HS-5 (cell line): ENCODE measurements around the gene DPP6.
"Not testable (repeated sequence)": the region's sequence is repeated elsewhere in the genome, so short reads cannot be mapped to it uniquely, and the experiment has no call there.

Experiments used
- DNase-seq: peaks from one replicate; pipeline ENCODE4 v3.0.0-alpha.2; 2012; ENCODE audit warnings: low read depth

DPP6 gene

DNA sequence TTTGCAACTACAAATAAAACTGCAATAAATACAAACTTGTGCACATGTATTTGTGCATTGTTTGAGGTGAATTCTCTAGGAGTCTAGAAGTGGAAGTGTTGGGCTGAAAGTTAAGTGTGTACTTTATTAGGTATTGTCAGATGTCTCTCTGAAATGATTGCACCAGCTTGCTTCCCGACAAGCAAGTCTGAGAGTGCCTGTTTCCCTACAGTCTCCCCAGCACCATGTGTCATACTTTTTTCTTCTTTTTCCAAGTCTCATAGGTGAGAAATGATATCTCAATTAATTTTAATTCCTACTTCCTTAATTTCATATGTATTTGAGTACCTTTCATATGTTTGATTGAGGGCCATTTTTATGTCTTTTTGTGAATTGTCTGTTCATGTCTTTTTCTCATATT lies 614.6 kb downstream of the DPP6 start:
- no peak for DNase-seq

DNA sequence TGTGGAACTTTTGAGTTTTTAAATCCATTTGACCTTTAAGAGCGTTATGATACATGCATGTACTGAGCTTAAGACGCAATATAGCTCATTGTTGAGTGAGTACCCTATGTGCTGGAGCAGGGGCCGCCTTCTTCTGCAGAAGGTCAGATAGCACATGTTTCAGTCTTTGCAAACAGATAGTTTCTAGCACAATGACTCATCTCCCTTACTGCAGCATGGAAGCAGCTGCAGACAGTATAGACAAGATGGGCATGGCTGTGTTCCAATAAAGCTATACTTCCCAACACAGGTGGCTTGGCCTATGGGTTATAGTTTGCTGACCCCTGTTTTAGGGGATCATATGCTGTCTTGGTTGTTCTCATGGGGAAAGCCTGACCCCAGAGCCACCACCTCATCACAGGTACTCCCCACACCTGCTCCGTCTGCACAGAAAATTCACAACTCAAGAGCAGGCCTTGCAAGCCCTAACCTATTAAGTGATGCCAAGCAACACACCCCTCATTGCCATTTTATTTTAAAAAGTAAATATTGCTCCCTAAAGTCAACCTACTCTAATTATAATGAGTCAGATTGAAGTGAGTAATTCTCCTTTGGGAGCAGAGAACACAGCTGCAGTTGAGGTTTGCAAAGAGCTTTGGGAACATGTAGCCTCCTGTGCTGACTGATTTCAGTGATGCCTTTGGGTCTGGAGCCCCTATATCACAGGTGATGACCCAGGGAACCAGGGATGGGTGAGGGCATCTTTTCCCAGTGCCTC lies 620.6 kb downstream of the DPP6 start:
- DNase-seq = no peak

DNA sequence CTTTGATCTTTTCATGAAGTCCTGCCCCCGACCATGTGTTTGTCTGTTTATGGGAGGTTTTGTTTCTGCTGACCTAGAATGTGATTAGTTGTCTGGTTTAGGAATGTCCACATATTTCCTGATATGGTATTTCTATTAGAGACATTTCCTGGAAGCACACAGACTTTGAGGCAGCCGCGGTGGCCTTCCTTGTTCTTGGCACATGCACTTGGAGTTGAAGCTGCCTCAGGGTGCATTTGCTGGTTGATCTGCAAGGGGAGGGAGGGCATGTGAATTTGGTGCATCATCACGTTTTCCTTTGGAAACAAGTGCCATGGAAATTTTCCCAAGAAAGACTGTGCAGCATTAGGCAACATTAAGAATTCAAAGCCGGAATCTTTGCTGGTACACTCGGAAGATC lies 622.0 kb downstream of the DPP6 start:
- DNase-seq = no peak

DNA sequence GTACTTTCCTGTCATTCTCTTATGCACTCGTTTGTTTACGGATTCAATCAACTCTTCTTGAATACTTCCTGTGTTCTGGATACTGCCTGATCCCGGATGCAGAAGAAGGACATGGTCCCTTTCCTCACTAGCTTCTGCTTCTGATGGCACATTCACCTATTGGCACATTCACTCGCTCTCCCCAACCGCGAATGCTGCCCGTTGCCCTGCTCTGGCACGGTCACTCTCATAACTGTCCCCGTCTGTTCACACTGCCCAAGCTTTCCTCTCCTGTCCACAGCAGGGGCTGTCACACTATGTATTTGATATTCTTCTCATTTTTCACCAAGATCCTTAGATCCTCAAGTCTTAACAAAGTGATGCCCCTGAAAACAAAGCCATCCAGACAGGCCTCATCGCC lies 623.4 kb downstream of the DPP6 start:
- no peak for DNase-seq

DNA sequence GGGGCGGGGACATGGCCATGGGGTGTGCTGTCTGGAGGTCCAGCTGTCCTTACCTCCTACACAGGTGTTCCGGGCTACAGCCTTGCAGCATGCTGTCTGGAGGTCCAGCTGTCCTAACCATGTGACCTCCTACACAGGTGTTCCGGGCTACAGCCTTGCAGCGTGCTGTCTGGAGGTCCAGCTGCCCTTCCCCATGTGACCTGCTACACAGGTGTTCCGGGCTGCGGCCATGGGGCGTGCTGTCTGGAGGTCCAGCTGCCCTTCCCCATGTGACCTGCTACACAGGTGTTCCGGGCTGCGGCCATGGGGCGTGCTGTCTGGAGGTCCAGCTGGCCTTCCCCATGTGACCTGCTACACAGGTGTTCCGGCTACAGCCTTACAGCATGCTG lies 623.8 kb downstream of the DPP6 start:
- DNase-seq = not testable (repeated sequence)

DNA sequence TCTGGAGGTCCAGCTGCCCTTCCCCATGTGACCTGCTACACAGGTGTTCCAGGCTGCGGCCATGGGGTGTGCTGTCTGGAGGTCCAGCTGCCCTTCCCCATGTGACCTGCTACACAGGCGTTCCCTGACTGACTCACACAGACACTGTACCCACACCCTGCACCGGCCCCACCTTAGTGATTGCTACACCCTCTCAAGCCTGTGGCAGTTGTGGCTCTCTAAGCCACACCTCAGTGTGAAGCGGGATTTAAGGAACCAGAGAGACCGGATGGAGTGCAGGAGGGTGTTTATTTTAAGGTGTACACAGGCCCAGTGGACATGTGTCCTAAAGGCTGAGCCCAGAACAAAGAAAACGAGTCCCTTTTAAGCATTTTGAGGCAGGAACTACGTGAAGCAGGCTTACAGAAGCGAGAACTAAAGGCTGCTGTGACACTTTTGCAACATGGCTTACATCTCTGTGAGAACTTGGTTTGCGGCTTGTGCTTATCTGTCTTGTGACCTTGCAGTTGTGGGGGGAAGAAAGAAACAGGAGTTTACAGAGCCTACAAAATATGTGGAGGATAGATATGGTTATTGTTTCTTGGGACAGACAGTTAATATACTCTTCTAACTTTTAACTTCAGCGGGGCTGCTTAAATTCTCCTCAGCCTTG lies 624.4 kb downstream of the DPP6 start:
- no peak for DNase-seq

GRCh38 chr7:154677454-154677853 lies 625.3 kb downstream of the DPP6 start:
- DNase-seq = no peak

- DNase-seq = not testable (repeated sequence)
Measured at GRCh38 chr7:154678001-154678550, 625.9 kb downstream of the DPP6 start.

GRCh38 chr7:154679379-154680053 lies 627.3 kb downstream of the DPP6 start:
- DNase-seq = no peak

DNA sequence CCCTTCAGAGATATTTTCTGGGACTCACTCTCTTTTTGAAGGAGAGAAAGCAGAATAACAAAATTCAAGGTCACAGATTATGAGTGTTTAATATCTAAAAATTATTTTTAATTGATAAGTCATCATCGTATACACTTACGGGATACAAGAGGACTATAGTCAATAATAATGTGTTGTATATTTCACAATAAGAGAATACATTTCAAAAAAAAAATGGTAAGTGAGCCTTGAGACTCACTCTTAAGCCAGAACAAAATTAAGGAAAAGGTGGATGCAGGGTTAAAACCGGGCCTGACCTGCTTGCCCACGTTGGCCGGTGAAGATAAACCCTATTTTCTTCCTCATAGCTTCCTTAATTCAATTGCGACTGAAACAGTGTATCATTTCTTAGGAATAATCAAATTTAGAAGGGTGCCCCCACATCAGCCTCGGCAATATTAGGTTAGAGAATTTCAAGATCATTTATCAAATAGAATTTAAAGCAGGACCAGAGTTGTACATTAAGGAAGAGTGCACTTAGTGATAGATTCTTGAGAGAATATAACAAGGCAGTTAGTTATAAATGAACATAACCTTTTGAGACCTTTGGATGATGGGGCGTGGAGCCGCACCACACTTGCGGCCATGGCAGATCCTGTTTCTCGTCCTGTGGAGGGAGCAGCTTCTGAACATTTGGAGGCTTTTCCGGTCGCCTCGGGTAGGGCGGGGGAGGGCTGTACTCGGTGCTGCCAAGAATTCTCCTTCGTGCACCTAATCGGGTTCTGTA lies 628.9 kb downstream of the DPP6 start:
- DNase-seq = no peak

DNA sequence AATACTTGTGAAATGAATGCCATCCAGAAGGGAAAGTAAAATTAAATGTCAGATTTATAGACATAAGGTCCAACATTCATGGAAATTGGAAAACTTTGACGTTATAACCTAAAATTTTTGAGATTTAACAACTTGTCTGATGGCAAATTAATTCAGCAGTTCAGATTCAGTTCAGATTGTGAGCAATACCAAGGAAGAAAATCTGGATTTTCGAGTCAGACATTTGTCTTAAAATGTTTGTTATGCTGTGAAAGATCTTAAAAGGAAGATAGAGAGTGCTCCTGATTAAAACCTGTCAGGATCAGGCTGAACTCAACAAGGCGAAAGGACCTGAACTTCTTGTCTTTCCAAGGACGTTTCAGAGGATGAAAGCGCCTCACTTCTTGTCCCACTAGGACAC lies 629.8 kb downstream of the DPP6 start:
- DNase-seq = no peak

DNA sequence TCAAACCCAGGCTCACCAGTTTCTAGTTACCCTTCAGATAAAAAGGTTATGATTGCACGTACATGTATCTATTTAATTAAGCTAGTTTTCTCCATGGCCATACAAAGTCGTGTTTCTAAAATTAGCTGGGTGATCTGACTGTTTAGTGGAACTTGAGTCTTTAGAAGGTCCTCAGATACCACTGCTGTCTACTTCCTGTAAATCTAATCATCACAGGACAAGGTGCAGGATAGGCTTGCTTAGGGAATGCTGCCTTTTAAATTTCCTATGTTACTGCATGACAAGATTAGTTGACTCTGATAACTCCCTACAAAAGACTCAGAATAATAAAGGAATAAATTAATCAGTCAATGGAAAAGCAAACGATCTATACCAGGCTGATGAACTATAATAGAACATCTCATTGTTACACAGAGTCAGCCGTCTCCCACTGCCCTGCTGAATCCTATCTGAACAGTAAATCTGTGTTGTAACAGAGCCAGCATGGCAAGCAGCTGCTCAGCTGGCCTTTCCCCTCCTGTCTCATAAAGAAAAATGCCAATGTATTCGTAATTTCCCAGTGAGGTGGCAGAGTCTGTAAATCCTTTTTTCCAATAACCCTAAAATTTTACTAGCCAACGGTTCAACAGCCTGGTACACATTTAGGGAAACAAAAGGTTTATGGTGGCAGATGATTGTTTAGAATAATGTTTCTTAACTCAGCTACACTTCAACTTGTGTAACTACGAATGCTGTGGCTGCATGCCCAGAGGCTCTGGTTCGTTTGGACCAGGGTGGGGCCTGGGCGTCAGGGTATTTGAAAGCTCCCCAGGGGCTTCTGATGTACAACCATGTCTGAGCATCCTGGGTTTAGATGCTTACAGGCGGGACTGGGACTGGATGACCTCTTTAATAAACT lies 632.7 kb downstream of the DPP6 start:
- no peak for DNase-seq

DNA sequence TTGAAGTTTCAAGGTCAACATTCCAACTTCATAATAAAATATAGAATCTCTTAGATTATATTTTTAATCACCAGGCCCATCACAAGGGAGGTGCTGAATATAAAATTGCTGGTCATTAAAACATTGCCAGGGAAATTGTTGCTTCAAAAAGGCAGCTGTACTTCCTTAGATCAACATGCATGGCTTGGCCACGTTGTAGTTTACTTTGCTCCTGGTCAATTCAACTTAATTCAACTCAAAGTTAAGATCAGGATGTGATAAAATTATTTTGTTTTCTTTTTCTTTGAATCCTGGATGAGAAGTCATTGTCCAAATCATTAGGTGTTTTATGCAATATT lies 633.3 kb downstream of the DPP6 start:
- no peak for DNase-seq

DNA sequence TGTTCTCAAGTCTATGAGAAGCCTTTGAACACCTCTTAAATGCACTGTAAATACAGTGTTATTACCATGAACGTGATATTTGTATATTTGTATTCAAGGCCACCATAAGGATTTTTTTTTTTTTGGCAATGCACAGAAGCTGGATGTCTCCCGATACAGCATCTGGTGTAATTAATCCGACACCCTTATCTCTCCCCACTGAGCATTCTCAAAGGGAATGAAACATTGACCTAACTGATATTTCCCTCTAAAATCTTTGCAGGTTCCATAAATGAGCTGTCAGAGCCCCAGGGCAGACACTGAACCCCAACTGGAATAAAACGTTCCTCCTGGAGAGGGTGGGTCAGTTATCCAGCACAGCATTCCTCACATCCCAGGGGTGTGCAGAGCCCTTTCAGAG lies 634.1 kb downstream of the DPP6 start:
- no peak for DNase-seq

GRCh38 chr7:154688952-154689351 lies 636.8 kb downstream of the DPP6 start:
- DNase-seq = no peak

GRCh38 chr7:154690411-154690810 lies 638.2 kb downstream of the DPP6 start:
- no peak for DNase-seq

DNA sequence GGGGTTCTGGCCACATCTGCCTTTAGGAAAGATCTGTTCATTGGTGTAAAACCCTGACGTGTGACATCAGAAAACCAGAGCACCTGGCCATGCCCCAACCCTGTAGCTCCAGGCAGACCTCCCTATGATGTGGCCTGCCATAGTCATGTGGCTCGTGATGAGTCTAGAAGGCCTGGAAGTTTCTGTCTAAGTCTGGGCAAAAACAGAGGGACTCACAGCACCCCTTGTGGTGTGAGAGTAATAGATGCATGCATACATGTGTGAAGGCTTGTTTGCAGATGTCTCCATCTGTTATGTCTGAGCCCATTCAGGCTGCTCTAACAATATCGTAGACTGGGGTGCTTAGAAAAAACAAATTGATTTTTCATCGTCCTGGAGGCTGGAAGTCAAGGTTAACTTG lies 641.5 kb downstream of the DPP6 start:
- DNase-seq = no peak

- DNase-seq = no peak
Measured at GRCh38 chr7:154695836-154696235, 643.6 kb downstream of the DPP6 start.

DNA sequence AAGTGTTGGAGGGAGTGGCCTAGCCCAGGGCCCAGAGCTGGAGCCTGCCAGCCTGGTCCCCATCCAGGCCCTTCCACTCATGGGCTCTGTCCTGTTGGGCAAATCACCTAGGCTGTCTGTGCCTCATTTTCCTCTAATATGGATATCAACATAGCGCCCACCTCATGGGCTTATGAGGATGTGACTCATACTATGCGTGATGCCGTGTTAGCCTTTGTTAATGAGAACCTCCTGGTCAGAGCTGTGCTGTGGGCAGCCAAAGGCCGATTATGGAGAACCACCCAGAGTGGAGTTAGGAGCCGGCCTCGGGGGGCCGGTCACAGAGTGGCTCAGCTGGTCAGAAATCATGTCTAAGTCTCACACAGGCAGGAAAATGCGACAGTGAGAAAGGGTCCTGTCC lies 644.4 kb downstream of the DPP6 start:
- no peak for DNase-seq

- DNase-seq = no peak
Measured at GRCh38 chr7:154698726-154699291, 646.6 kb downstream of the DPP6 start.

DNA sequence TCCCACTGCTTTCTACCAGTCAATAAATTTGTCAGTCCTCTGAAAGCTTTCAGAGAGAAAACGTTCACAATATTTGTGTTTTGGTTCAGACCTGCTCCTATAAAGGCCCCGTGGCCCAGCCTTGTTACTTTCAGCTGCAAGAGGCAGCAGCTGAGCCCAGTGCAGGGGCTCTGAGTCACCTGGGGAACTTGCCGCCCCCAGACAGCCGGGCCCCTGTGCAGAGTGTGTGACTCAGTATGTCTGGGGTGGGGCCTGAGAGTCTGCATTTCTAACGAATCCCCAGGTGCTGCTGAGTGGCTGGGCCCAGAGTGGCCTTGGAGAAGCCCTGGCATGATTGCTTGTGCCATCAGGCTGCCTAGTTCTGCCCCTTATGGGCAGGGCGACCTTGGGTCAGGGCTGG lies 647.2 kb downstream of the DPP6 start:
- DNase-seq = no peak
